ENCODE results near the gene STAC2. TPM values are rescaled to one million over a fixed set of nuclear protein-coding genes. Genes with fewer than 3 reads are reported as not detected.
A peak's percentile ranks its signal among the peaks of the same experiment; 100 is the strongest.

The STAC2 gene
- total and polyA plus RNA-seq, 2 of the 13 experiments (the other 11 are each of a cell fraction or from before 2014, with no cell fraction given), result not detected

DNA sequence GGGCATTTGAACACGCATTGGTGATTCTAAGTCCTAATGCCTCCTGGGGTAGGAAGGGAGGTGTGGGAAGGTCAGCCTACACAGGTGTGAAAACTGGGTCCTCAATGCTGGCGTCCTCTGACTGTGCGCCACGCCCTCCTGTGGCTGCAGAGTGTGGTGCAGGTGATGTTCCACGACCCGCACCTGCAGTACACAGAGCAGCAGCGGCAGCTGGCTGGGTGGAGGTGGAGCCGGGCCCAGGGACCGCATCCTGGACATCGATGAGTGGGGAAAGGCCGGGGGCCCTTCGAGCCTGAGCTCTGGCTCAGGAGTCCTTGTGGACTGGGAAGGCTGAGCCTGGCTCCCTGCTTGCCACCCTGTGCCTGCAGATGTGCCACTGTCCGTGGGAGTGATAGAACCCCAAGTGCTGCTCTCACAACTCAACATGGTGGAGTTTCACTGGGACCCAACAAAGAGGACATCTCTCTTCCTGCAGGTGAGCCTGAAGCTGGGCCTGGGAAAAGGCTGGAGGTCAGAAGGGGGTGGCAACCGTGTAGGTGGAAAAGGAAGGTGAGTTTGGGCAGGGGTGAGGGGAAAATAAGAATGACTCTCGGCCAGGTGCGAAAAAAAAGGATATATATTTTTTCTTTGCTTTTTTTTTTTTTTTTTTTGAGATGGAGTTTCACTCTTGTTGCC, 14.0 kb upstream of the STAC2 start (continued):
- TF ChIP-seq RBM22 (optimal IDR thresholded peaks at IDR 0.05; ENCODE audit: low read length) (no peak), SP1 (IDR thresholded peaks at IDR 0.05) (no peak), SP1 (CRISPR knock-in tag; IDR thresholded peaks at IDR 0.05) (0 out of 2 replicates have a peak, but pooled peaks have one; percentile 21), PHF21A (CRISPR knock-in tag; IDR thresholded peaks at IDR 0.05) (no peak), ZNF333 (CRISPR knock-in tag; IDR thresholded peaks at IDR 0.05; ENCODE audit: borderline replicate concordance) (no peak), BCL6 (CRISPR knock-in tag; IDR thresholded peaks at IDR 0.05) (no peak), KLF9 (CRISPR knock-in tag; IDR thresholded peaks at IDR 0.05; ENCODE audit: low read depth) (no peak), ZFP1 (CRISPR knock-in tag; IDR thresholded peaks at IDR 0.05) (no peak)
- TF ChIP-seq, protein P1, sequence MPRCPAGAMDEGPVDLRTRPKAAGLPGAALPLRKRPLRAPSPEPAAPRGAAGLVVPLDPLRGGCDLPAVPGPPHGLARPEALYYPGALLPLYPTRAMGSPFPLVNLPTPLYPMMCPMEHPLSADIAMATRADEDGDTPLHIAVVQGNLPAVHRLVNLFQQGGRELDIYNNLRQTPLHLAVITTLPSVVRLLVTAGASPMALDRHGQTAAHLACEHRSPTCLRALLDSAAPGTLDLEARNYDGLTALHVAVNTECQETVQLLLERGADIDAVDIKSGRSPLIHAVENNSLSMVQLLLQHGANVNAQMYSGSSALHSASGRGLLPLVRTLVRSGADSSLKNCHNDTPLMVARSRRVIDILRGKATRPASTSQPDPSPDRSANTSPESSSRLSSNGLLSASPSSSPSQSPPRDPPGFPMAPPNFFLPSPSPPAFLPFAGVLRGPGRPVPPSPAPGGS (CRISPR knock-in tag; IDR thresholded peaks at IDR 0.05), result 0 out of 2 replicates have a peak, but pooled peaks have one; percentile 48
- TF ChIP-seq, protein P2, sequence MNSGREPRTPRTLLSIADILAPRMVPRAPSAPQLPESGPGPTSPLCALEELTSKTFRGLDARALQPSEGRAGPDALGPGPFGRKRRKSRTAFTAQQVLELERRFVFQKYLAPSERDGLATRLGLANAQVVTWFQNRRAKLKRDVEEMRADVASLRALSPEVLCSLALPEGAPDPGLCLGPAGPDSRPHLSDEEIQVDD (CRISPR knock-in tag; IDR thresholded peaks at IDR 0.05; ENCODE audit: borderline replicate concordance), result no peak
- TF ChIP-seq, protein P3, sequence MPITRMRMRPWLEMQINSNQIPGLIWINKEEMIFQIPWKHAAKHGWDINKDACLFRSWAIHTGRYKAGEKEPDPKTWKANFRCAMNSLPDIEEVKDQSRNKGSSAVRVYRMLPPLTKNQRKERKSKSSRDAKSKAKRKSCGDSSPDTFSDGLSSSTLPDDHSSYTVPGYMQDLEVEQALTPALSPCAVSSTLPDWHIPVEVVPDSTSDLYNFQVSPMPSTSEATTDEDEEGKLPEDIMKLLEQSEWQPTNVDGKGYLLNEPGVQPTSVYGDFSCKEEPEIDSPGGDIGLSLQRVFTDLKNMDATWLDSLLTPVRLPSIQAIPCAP (CRISPR knock-in tag; IDR thresholded peaks at IDR 0.05; ENCODE audit: low read depth), result no peak
- TF ChIP-seq, protein P4, sequence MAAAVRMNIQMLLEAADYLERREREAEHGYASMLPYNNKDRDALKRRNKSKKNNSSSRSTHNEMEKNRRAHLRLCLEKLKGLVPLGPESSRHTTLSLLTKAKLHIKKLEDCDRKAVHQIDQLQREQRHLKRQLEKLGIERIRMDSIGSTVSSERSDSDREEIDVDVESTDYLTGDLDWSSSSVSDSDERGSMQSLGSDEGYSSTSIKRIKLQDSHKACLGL (CRISPR knock-in tag; IDR thresholded peaks at IDR 0.05), result no peak
- TF ChIP-seq, protein P5, sequence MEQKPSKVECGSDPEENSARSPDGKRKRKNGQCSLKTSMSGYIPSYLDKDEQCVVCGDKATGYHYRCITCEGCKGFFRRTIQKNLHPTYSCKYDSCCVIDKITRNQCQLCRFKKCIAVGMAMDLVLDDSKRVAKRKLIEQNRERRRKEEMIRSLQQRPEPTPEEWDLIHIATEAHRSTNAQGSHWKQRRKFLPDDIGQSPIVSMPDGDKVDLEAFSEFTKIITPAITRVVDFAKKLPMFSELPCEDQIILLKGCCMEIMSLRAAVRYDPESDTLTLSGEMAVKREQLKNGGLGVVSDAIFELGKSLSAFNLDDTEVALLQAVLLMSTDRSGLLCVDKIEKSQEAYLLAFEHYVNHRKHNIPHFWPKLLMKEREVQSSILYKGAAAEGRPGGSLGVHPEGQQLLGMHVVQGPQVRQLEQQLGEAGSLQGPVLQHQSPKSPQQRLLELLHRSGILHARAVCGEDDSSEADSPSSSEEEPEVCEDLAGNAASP (CRISPR knock-in tag; IDR thresholded peaks at IDR 0.05; ENCODE audit: borderline replicate concordance), result 0 out of 2 replicates have a peak, but pooled peaks have one; percentile 18
- TF ChIP-seq, protein P6, sequence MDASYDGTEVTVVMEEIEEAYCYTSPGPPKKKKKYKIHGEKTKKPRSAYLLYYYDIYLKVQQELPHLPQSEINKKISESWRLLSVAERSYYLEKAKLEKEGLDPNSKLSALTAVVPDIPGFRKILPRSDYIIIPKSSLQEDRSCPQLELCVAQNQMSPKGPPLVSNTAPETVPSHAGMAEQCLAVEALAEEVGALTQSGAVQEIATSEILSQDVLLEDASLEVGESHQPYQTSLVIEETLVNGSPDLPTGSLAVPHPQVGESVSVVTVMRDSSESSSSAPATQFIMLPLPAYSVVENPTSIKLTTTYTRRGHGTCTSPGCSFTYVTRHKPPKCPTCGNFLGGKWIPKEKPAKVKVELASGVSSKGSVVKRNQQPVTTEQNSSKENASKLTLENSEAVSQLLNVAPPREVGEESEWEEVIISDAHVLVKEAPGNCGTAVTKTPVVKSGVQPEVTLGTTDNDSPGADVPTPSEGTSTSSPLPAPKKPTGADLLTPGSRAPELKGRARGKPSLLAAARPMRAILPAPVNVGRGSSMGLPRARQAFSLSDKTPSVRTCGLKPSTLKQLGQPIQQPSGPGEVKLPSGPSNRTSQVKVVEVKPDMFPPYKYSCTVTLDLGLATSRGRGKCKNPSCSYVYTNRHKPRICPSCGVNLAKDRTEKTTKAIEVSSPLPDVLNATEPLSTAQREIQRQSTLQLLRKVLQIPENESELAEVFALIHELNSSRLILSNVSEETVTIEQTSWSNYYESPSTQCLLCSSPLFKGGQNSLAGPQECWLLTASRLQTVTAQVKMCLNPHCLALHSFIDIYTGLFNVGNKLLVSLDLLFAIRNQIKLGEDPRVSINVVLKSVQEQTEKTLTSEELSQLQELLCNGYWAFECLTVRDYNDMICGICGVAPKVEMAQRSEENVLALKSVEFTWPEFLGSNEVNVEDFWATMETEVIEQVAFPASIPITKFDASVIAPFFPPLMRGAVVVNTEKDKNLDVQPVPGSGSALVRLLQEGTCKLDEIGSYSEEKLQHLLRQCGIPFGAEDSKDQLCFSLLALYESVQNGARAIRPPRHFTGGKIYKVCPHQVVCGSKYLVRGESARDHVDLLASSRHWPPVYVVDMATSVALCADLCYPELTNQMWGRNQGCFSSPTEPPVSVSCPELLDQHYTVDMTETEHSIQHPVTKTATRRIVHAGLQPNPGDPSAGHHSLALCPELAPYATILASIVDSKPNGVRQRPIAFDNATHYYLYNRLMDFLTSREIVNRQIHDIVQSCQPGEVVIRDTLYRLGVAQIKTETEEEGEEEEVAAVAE (CRISPR knock-in tag; IDR thresholded peaks at IDR 0.05; ENCODE audit: borderline replicate concordance), result 0 out of 2 replicates have a peak, but pooled peaks have one; percentile 59
